NB4 (cell line): ENCODE measurements around the gene KLHL3.

Experiments
- MAX ChIP-seq: IDR thresholded peaks from 2 replicates; pipeline ENCODE4 v1.6.1; 2011; ENCODE audit warnings: low read depth, low read length
- MYC ChIP-seq: IDR thresholded peaks from 2 replicates; pipeline ENCODE4 v1.6.1; 2011; ENCODE audit warnings: low read depth, low read length
- POLR2A ChIP-seq: IDR thresholded peaks from 2 replicates; pipeline ENCODE4 v1.6.1; 2011; ENCODE audit warnings: mild to moderate bottlenecking; ENCODE audit not compliant: insufficient read length; ENCODE audit errors: extremely low read depth
- TF ChIP-seq, protein P1 (sequence below): IDR thresholded peaks from one replicate; pipeline ENCODE4 v1.5.1; 2012; ENCODE audit warnings: low read depth, low read length

GRCh38 chr5:137733006-137733405, 2.9 kb downstream of the KLHL3 start:
- TF ChIP-seq, protein P1, sequence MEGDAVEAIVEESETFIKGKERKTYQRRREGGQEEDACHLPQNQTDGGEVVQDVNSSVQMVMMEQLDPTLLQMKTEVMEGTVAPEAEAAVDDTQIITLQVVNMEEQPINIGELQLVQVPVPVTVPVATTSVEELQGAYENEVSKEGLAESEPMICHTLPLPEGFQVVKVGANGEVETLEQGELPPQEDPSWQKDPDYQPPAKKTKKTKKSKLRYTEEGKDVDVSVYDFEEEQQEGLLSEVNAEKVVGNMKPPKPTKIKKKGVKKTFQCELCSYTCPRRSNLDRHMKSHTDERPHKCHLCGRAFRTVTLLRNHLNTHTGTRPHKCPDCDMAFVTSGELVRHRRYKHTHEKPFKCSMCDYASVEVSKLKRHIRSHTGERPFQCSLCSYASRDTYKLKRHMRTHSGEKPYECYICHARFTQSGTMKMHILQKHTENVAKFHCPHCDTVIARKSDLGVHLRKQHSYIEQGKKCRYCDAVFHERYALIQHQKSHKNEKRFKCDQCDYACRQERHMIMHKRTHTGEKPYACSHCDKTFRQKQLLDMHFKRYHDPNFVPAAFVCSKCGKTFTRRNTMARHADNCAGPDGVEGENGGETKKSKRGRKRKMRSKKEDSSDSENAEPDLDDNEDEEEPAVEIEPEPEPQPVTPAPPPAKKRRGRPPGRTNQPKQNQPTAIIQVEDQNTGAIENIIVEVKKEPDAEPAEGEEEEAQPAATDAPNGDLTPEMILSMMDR, result no peak
- no peak for TF ChIP-seq POLR2A
- TF ChIP-seq MYC, result no peak
- no peak for TF ChIP-seq MAX
